Measurements from ENCODE around the gene SGPL1. TPM values are rescaled to one million over a fixed set of nuclear protein-coding genes. Genes with fewer than 3 reads are reported as not detected.

The SGPL1 gene
- total RNA-seq, 1 experiment from 2014 or later: 52.6 TPM

GRCh38 chr10:70863470-70864160 is 47.9 kb downstream of the SGPL1 start:
- peaks cover 2% of the 10 kb centered on the region; the same call in 1 of the 2 replicates for H3K4me1 ChIP-seq (ENCODE audit: insufficient read depth, low read length)
- H3K18ac ChIP-seq (ENCODE audit: insufficient read length, low read depth, low read length): no peak overlapping the region
- no peak overlapping the region for H4K91ac ChIP-seq (ENCODE audit: insufficient read length, low read depth, low read length)
- no peak overlapping the region for H4K8ac ChIP-seq (replicated peaks; ENCODE audit: insufficient read length, low read depth, low read length)
- no peak overlapping the region for H3K14ac ChIP-seq (ENCODE audit: insufficient read depth, low read length)
- no peak overlapping the region for H3K23ac ChIP-seq (ENCODE audit: insufficient read length, low read depth, low read length)
- no peak overlapping the region for H2AFZ ChIP-seq (ENCODE audit: low read length)
- Mint-ChIP-seq H3K27me3 (ENCODE audit: low read depth) (no peaks in the 10 kb centered on the region), H3K4me1 (peaks cover 12 to 13% of the 10 kb centered on the region in 2 experiments), H3K9me3 (peaks cover 0 to 3% of the 10 kb centered on the region in 2 experiments; a peak in 2 of 5 replicates), H3K36me3 (ENCODE audit: insufficient read depth in 1 of 3, low read depth in 3 of 3) (peaks cover 27 to 56% (median 46%) of the 10 kb centered on the region in 3 experiments), H3K27ac (no peak overlapping the region), H3K4me3 (no peak overlapping the region)
- no peaks in the 10 kb centered on the region for H3K9me3 ChIP-seq (ENCODE audit: control insufficient read depth, low read depth, low read length)
- H4K20me1 ChIP-seq (ENCODE audit: control insufficient read depth, insufficient read depth, insufficient read length): no peaks in the 10 kb centered on the region
- no peak for DNase-seq
- no peak overlapping the region for H2BK12ac ChIP-seq (ENCODE audit: insufficient read length, low read depth, low read length)
- H4K5ac ChIP-seq (ENCODE audit: insufficient read length, low read depth, low read length): no peak overlapping the region
- no peak overlapping the region for H3K56ac ChIP-seq (ENCODE audit: insufficient read length, low read depth, low read length)
- H3K27me3 ChIP-seq (ENCODE audit: insufficient read depth, low read length): no peaks in the 10 kb centered on the region
- no peaks in the 10 kb centered on the region for H3K79me2 ChIP-seq (ENCODE audit: insufficient read depth, low read length)
- no peak overlapping the region for H2BK120ac ChIP-seq (ENCODE audit: low read depth, low read length, poor library complexity, severe bottlenecking)
- H3K4me2 ChIP-seq (ENCODE audit: insufficient read depth, insufficient read length, low read length): no peak overlapping the region
- H2BK20ac ChIP-seq (ENCODE audit: low read depth, low read length, poor library complexity, severe bottlenecking): no peak overlapping the region
- H2BK15ac ChIP-seq (ENCODE audit: low read depth, low read length): no peak overlapping the region
- TF ChIP-seq, protein P1, sequence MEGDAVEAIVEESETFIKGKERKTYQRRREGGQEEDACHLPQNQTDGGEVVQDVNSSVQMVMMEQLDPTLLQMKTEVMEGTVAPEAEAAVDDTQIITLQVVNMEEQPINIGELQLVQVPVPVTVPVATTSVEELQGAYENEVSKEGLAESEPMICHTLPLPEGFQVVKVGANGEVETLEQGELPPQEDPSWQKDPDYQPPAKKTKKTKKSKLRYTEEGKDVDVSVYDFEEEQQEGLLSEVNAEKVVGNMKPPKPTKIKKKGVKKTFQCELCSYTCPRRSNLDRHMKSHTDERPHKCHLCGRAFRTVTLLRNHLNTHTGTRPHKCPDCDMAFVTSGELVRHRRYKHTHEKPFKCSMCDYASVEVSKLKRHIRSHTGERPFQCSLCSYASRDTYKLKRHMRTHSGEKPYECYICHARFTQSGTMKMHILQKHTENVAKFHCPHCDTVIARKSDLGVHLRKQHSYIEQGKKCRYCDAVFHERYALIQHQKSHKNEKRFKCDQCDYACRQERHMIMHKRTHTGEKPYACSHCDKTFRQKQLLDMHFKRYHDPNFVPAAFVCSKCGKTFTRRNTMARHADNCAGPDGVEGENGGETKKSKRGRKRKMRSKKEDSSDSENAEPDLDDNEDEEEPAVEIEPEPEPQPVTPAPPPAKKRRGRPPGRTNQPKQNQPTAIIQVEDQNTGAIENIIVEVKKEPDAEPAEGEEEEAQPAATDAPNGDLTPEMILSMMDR (conservative IDR thresholded peaks at IDR 0.05): 0 out of 3 replicates have a peak, but pooled peaks have one; percentile 17
- no peak overlapping the region for H3K9ac ChIP-seq (ENCODE audit: extremely low read depth, insufficient read length, low read length)
- no peak overlapping the region for H3K27ac ChIP-seq (ENCODE audit: insufficient read length, low read depth, low read length)
- H3K4ac ChIP-seq (ENCODE audit: low read depth, low read length): no peak overlapping the region
- no peak overlapping the region for H2BK5ac ChIP-seq (ENCODE audit: insufficient read length, low read length)
- H2AK5ac ChIP-seq (ENCODE audit: insufficient read length, low read length): no peak overlapping the region
- H3K23me2 ChIP-seq (ENCODE audit: insufficient read length, low read depth, low read length, poor library complexity, severe bottlenecking): no peaks in the 10 kb centered on the region
- no peak overlapping the region for H3T11ph ChIP-seq (ENCODE audit: low read length)
- H3K79me1 ChIP-seq (ENCODE audit: insufficient read depth, low read depth, low read length, poor library complexity, severe bottlenecking): no peaks in the 10 kb centered on the region
